ENCODE results near the gene TMEM200B. TPM values are rescaled to one million over a fixed set of nuclear protein-coding genes. Genes with fewer than 3 reads are reported as not detected.

TMEM200B gene
- total and polyA plus RNA-seq, 2 of the 4 experiments (the other 2 are of a cell fraction) = 4.8 to 6.2 TPM

DNA sequence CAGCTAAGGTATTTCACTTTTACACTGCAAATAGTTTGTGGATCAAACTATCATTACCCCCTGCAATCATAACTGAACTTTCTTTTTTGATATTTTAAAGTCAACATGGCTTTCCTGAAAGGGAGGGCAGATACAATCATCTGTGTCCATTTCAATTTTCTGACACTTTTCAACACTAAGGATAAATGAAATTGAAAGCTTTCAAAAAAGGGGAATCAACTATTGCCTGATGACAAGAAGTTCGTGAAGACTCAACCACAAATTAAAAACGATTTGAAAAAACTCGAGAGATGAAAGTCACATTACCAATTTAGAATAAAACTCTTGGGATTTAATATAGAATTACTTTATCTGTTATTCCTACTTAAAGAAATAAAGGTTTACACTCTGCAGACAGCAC lies 46.3 kb upstream of the TMEM200B start:
- POLR2A ChIA-PET (ENCODE audit: unreplicated experiment) = no interaction called here
- WGBS, 2 experiments (ENCODE audit: extremely low coverage in 2 of 2, insufficient read length in 1 of 2) = no CpG with 5 or more reads among the region's 3 CpGs
- H3K18ac ChIP-seq (ENCODE audit: low read depth, low read length) = no peak overlapping the region

More for the DNA sequence above, 46.3 kb upstream of the TMEM200B start:
- H3K27ac ChIP-seq (ENCODE audit: insufficient read depth, low read length) = no peak overlapping the region
- no peak for ATAC-seq (ENCODE audit: low read depth)
- H2AK5ac ChIP-seq (ENCODE audit: low read depth, low read length) = no peak overlapping the region
- no peak overlapping the region for H3K4ac ChIP-seq (ENCODE audit: low read depth, low read length)
- H2BK120ac ChIP-seq (ENCODE audit: low read depth, low read length) = no peak overlapping the region
- peaks cover 21% of the 10 kb centered on the region for H3K36me3 ChIP-seq (ENCODE audit: control insufficient read depth, insufficient read depth, low read length)
- H3K14ac ChIP-seq (replicated peaks; ENCODE audit: low read depth, low read length) = no peak overlapping the region
- no peak overlapping the region for H3K4me3 ChIP-seq (ENCODE audit: insufficient read depth, low read depth, low read length)
- no peak for TF ChIP-seq POLR2A (IDR thresholded peaks at IDR 0.05; ENCODE audit: low read depth, low read length)
- TF ChIP-seq MAFK (IDR thresholded peaks at IDR 0.05; ENCODE audit: low read depth, low read length) = no peak
- intact Hi-C loops (cut with micrococcal nuclease) = no loop called here
- H2BK20ac ChIP-seq (ENCODE audit: low read depth, low read length) = no peak overlapping the region
- no peak for DNase-seq
- H4K20me1 ChIP-seq (ENCODE audit: insufficient read depth, low read length) = peaks cover 86% of the 10 kb centered on the region
- CTCF ChIA-PET = no interaction called here
- no peak overlapping the region for H2AK9ac ChIP-seq (replicated peaks; ENCODE audit: low read depth, low read length, poor library complexity)
- H3K56ac ChIP-seq (ENCODE audit: extremely low read depth, insufficient read depth, low read length) = no peak overlapping the region
- in situ Hi-C loops (cut with MboI; ENCODE audit: low sequenced_read_pairs) = no loop called here
- H3K9ac ChIP-seq (ENCODE audit: low read depth, low read length) = no peak overlapping the region
- no peak overlapping the region for H3K23ac ChIP-seq (ENCODE audit: low read depth, low read length)
- H3K4me1 ChIP-seq (ENCODE audit: control insufficient read depth, insufficient read depth, low read length) = peaks cover 15% of the 10 kb centered on the region
- H3K9me1 ChIP-seq (ENCODE audit: insufficient read depth, low read length) = peaks cover 16% of the 10 kb centered on the region
- dilution Hi-C loops (cut with HindIII; ENCODE audit: low sequenced_read_pairs, unreplicated experiment) = no loop called here
- H2BK15ac ChIP-seq (ENCODE audit: low read depth, low read length) = no peak overlapping the region
- peaks cover 15 to 64% of the 10 kb centered on the region in 2 experiments for H3K79me1 ChIP-seq (ENCODE audit: low read depth in 1 of 2, low read length in 2 of 2)
- no peak overlapping the region for H2AFZ ChIP-seq (replicated peaks; ENCODE audit: low read length, poor library complexity)
- H3K9me3 ChIP-seq (ENCODE audit: control insufficient read depth, insufficient read depth, low read length) = no peaks in the 10 kb centered on the region
- no TSS peak for BruUV-seq (replicated peaks)
- no peak overlapping the region for H4K5ac ChIP-seq (ENCODE audit: low read depth, low read length)
- no peak overlapping the region for H4K8ac ChIP-seq (ENCODE audit: low read depth in 2 of 2, low read length in 2 of 2)
- H3K4me2 ChIP-seq (ENCODE audit: low read depth, low read length) = no peak overlapping the region; the same call in 1 of the 2 replicates
- no peak overlapping the region for H2BK5ac ChIP-seq (ENCODE audit: low read depth, low read length, poor library complexity, severe bottlenecking)
- no peaks in the 10 kb centered on the region for H3K27me3 ChIP-seq (ENCODE audit: control insufficient read depth, insufficient read depth, low read length)
- no peak overlapping the region for H4K91ac ChIP-seq (ENCODE audit: insufficient read depth, low read depth, low read length)

All from IMR-90 (cell line).